Measurements from ENCODE around the gene RPS27A.
A peak's percentile ranks its signal among the peaks of the same experiment; 100 is the strongest.
"Not testable (repeated sequence)": the region's sequence is repeated elsewhere in the genome, so short reads cannot be mapped to it uniquely, and the experiment has no call there.

RPS27A gene

GRCh38 chr2:55223958-55224760, 8.3 kb upstream of the RPS27A start:
- no peak overlapping the region for H3K4me3 ChIP-seq (replicated peaks; ENCODE audit: low read depth, low read length)
- TF ChIP-seq CTCF (IDR thresholded peaks at IDR 0.05; ENCODE audit: low read length, missing control alignments) = no peak
- DNase-seq (ENCODE audit: low read depth) = no peak

GRCh38 chr2:55224761-55225261, 7.7 kb upstream of the RPS27A start:
- H3K4me3 ChIP-seq (replicated peaks; ENCODE audit: low read depth, low read length) = no peak overlapping the region
- no peak for TF ChIP-seq CTCF (IDR thresholded peaks at IDR 0.05; ENCODE audit: low read length, missing control alignments)
- no peak for DNase-seq (ENCODE audit: low read depth)

- TF ChIP-seq CTCF (IDR thresholded peaks at IDR 0.05; ENCODE audit: low read length, missing control alignments) = no peak
- H3K4me3 ChIP-seq (replicated peaks; ENCODE audit: low read depth, low read length) = no peak overlapping the region
- DNase-seq (ENCODE audit: low read depth) = no peak
Measured at GRCh38 chr2:55225481-55226020, 6.9 kb upstream of the RPS27A start.

GRCh38 chr2:55227437-55228225, 4.9 kb upstream of the RPS27A start:
- peak; percentile 44 for DNase-seq (ENCODE audit: low read depth)
- not testable (repeated sequence) for H3K4me3 ChIP-seq (replicated peaks; ENCODE audit: low read depth, low read length)

GRCh38 chr2:55228226-55228563, 4.3 kb upstream of the RPS27A start:
- no peak overlapping the region for H3K4me3 ChIP-seq (replicated peaks; ENCODE audit: low read depth, low read length)
- TF ChIP-seq CTCF (IDR thresholded peaks at IDR 0.05; ENCODE audit: low read length, missing control alignments) = no peak
- DNase-seq (ENCODE audit: low read depth) = no peak

- no peak for TF ChIP-seq CTCF (IDR thresholded peaks at IDR 0.05; ENCODE audit: low read length, missing control alignments)
- no peak overlapping the region for H3K4me3 ChIP-seq (replicated peaks; ENCODE audit: low read depth, low read length)
- DNase-seq (ENCODE audit: low read depth) = no peak
Measured at GRCh38 chr2:55229221-55229620, 3.3 kb upstream of the RPS27A start.

GRCh38 chr2:55230551-55230950, 1.9 kb upstream of the RPS27A start:
- TF ChIP-seq CTCF (IDR thresholded peaks at IDR 0.05; ENCODE audit: low read length, missing control alignments) = no peak
- H3K4me3 ChIP-seq (replicated peaks; ENCODE audit: low read depth, low read length) = no peak overlapping the region
- no peak for DNase-seq (ENCODE audit: low read depth)

Data from fibroblast of pulmonary artery (primary cell).